NCI-H460 (cell line): ENCODE results near the gene ATP13A3. TPM values are rescaled to one million over a fixed set of nuclear protein-coding genes. Genes with fewer than 3 reads are reported as not detected.
"Not testable (repeated sequence)": the region's sequence is repeated elsewhere in the genome, so short reads cannot be mapped to it uniquely, and the experiment has no call there.

Experiments used
- DNase-seq: peaks from one replicate; pipeline ENCODE4 v3.0.0-alpha.2; 2016; ENCODE audit warnings: low read depth; ENCODE audit errors: extremely low read depth
- total RNA-seq: library from RNA; depleted of rRNA; stranded (reverse); fragments of >200 nt; shearing (Covaris generic); gene quantifications from 2 replicates; pipeline ENCODE4 v1.2.3, GENCODE V29; 2014

Gene ATP13A3
- total RNA-seq, 1 experiment from 2014 or later = 101 TPM

GRCh38 chr3:194503081-194503531 is 16.3 kb upstream of the ATP13A3 start:
- no peak for DNase-seq

- no peak for DNase-seq
These were observed 13.4 kb upstream of the ATP13A3 start for GRCh38 chr3:194500198-194500597.

- not testable (repeated sequence) for DNase-seq
These were observed 12.7 kb upstream of the ATP13A3 start for GRCh38 chr3:194499516-194499915.

- DNase-seq = no peak
These were observed 11.2 kb upstream of the ATP13A3 start for GRCh38 chr3:194497799-194498575.

GRCh38 chr3:194496217-194496919 is 9.6 kb upstream of the ATP13A3 start:
- DNase-seq = no peak

GRCh38 chr3:194494951-194495374 is 8.2 kb upstream of the ATP13A3 start:
- no peak for DNase-seq

- not testable (repeated sequence) for DNase-seq
These were observed 7.5 kb upstream of the ATP13A3 start for GRCh38 chr3:194493995-194494927.

- DNase-seq = no peak
These were observed 5.2 kb upstream of the ATP13A3 start for GRCh38 chr3:194492001-194492400.

- DNase-seq = no peak
These were observed 3.2 kb upstream of the ATP13A3 start for GRCh38 chr3:194489736-194490612.

GRCh38 chr3:194488055-194488742 is 1.4 kb upstream of the ATP13A3 start:
- DNase-seq = no peak

GRCh38 chr3:194487289-194488054 is 670 bp upstream of the ATP13A3 start:
- no peak for DNase-seq

- no peak for DNase-seq
These were observed 792 bp downstream of the ATP13A3 start for GRCh38 chr3:194485881-194486539.

- no peak for DNase-seq
These were observed 1.3 kb downstream of the ATP13A3 start for GRCh38 chr3:194485468-194485880.

- DNase-seq = no peak
These were observed 2.2 kb downstream of the ATP13A3 start for GRCh38 chr3:194484614-194485013.

GRCh38 chr3:194483850-194484249 is 3.0 kb downstream of the ATP13A3 start:
- DNase-seq = no peak

- not testable (repeated sequence) for DNase-seq
These were observed 4.0 kb downstream of the ATP13A3 start for GRCh38 chr3:194482830-194483229.

GRCh38 chr3:194482196-194482593 is 4.6 kb downstream of the ATP13A3 start:
- no peak for DNase-seq
